Sigmoid colon (tissue), 7 donors: Measurements from ENCODE around the gene SFTPB. TPM values are rescaled to one million over a fixed set of nuclear protein-coding genes. Genes with fewer than 3 reads are reported as not detected.

Source experiments
- DNase-seq: peaks from one replicate; pipeline ENCODE4 v3.0.0-alpha.2; 2019
- H3K27ac ChIP-seq, 4 donors: fragments of 200-600 bp; sonication (generic); one replicate each; pipeline ENCODE4 v1.5.1; 2016 to 2019; ENCODE audit warnings: mild to moderate bottlenecking in 1 of 4
- H3K27me3 ChIP-seq, 3 donors: fragments of 200-600 bp; sonication (generic); one replicate each; pipeline ENCODE4 v1.5.1; 2019; ENCODE audit warnings: mild to moderate bottlenecking in 1 of 3
- H3K36me3 ChIP-seq, 4 donors: fragments of 200-600 bp; sonication (generic); one replicate each; pipeline ENCODE4 v1.5.1; 2016 to 2019
- H3K4me1 ChIP-seq, 4 donors: fragments of 200-600 bp; sonication (generic); one replicate each; pipeline ENCODE4 v1.5.1; 2017 to 2019
- H3K4me3 ChIP-seq, 4 donors: fragments of 200-600 bp; sonication (generic); one replicate each; pipeline ENCODE4 v1.5.1; 2017 to 2019; ENCODE audit warnings: mild to moderate bottlenecking in 2 of 4, moderate library complexity in 1 of 4
- H3K9me3 ChIP-seq, 4 donors: fragments of 200-600 bp in 3 of 4; sonication (generic) in 3 of 4; one replicate each; pipeline versions ENCODE4 v1.5.1 to v1.6.1; 2013 to 2019
- EP300 ChIP-seq, 4 donors: sonication (generic); formaldehyde crosslinking; IDR thresholded peaks; one replicate each; pipeline ENCODE4 v1.6.1; 2017; ENCODE audit warnings: antibody characterized with exemption in 4 of 4
- POLR2A ChIP-seq, 2 donors: fragments of 450-650 bp; IDR thresholded peaks; one replicate each; pipeline ENCODE4 v1.6.1; 2016; ENCODE audit warnings: antibody characterized with exemption in 2 of 2, mild to moderate bottlenecking in 2 of 2, moderate library complexity in 2 of 2
- POLR2AphosphoS5 ChIP-seq, 4 donors: sonication (generic); formaldehyde crosslinking; IDR thresholded peaks; one replicate each; pipeline ENCODE4 v1.6.1; 2017; ENCODE audit warnings: antibody characterized with exemption in 4 of 4
- WGBS, 2 donors: extraction: QIAGEN DNeasy Blood & Tissue Kit; methylation state at CpG; one replicate each; pipeline ENCODE4 v1.1.7; 2013; 5-methylcytosine and 5-hydroxymethylcytosine counted together
- intact Hi-C: fragments of 100-400 bp; cut with DNase I; formaldehyde crosslinking; loops from one replicate; pipeline ENCODE4 v1.15.1; 2023
- polyA plus RNA-seq, 3 donors: library from polyadenylated mRNA; stranded (reverse); fragments of 200-250 nt; gene quantifications; one replicate each; pipeline ENCODE4 v1.2.3, GENCODE V29; 2013
- total RNA-seq, 4 donors: library from RNA; depleted of rRNA; stranded (reverse); fragments of >200 nt; gene quantifications; one replicate each; pipeline ENCODE4 v1.1.0, GENCODE V29; 2016
- TF ChIP-seq, protein P1 (sequence below), 4 experiments: fragments of 450-650 bp in 3 of 4; fragments of 200-600 bp in 1 of 4; IDR thresholded peaks; one replicate each; pipeline ENCODE4 v1.5.1; 2016 to 2019; ENCODE audit warnings: antibody characterized with exemption in 4 of 4, mild to moderate bottlenecking in 3 of 4, moderate library complexity in 2 of 4
- donor health status: healthy with polysubstance abuse.
- donor health status: Bipolar disorder and iron deficiency.
- donor health status: healthy.

Gene SFTPB
- total and polyA plus RNA-seq, 7 donors = 0.57 to 23.4 TPM; not detected in 5

DNA sequence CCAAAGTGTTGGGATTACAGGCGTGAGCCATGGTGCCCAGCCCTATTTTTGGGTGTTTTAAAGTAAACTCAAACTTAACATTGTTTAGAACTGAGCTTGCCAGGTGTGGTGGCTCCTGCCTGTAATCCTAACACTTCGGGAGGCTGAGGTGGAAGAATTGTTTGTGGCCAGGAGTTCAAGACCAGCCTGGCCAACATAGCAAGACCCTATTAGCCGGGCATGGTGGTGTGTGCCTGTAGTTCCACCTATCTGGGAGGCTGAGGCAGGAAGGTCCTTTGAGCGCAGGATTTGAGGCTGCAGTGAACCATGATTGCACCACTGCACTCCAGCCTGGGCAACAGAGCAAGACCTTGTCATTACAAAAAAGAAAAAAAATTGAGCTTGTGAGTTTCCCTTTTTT, 17.5 kb downstream of the SFTPB start:
- no peak for DNase-seq
- intact Hi-C loops = no loop called here
- Histone ChIP-seq H3K36me3 (peaks cover 23 to 80% (median 44%) of the 10 kb centered on the region in 4 donors), H3K27me3 (no peaks in the 10 kb centered on the region), H3K4me1 (no peaks in the 10 kb centered on the region), H3K27ac (no peak overlapping the region), H3K9me3 (no peaks in the 10 kb centered on the region), H3K4me3 (no peak overlapping the region)
- TF ChIP-seq, protein P1, sequence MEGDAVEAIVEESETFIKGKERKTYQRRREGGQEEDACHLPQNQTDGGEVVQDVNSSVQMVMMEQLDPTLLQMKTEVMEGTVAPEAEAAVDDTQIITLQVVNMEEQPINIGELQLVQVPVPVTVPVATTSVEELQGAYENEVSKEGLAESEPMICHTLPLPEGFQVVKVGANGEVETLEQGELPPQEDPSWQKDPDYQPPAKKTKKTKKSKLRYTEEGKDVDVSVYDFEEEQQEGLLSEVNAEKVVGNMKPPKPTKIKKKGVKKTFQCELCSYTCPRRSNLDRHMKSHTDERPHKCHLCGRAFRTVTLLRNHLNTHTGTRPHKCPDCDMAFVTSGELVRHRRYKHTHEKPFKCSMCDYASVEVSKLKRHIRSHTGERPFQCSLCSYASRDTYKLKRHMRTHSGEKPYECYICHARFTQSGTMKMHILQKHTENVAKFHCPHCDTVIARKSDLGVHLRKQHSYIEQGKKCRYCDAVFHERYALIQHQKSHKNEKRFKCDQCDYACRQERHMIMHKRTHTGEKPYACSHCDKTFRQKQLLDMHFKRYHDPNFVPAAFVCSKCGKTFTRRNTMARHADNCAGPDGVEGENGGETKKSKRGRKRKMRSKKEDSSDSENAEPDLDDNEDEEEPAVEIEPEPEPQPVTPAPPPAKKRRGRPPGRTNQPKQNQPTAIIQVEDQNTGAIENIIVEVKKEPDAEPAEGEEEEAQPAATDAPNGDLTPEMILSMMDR (IDR thresholded peaks at IDR 0.05) = no peak
- no peak for TF ChIP-seq POLR2AphosphoS5 (IDR thresholded peaks at IDR 0.05)
- no peak for TF ChIP-seq POLR2A (IDR thresholded peaks at IDR 0.05)
- TF ChIP-seq EP300 (IDR thresholded peaks at IDR 0.05) = no peak
- 95 to 96% methylated on average over 4 of the region's 4 CpGs for WGBS, 2 donors

DNA sequence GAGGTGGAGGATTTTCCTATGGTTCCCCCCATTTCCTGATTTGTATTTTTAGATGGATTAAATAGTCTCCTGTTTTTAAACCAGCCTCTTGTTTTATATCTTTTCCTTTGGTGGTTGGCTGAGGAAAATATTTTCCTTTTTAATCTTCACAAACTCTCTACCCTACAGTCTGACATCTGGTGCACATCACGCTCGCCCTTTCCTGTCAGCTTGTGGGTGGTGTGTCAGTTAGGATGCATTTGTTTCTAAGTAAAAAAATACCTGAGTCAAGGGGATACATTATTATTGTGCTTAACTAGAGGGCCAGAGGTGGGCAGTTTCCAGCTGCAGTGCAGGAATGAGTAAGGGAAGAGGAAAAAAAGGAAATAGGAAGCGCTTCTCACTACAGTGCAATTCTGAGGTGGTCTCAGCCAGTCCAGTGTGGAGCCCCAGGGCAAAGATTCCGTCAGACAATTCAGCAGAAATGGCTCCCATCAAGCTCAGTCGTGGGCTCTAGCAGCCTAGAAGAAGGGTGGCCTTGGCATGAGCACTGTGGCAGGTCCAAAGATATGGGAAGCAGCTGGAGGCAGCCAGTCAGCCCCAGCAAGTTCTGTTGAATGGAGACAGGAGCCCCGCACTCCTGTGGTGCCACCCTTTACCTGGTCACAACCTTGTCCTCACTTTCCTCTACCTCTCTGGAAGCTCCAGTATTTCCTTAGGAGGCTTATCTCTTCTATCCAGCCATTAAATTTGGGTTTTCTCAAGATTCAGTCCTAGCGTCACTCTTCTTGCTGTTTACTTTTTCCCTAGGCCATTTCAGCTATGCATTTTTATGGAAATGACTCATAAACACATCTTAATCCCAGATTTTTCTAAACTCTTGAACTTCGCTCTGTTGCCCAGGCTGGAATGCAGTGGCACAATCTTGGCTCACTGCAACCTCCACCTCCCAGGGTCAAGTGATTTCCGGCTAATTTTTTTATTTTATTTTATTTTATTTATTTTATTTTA, 18.5 kb downstream of the SFTPB start:
- no peak for DNase-seq
- H3K27me3 ChIP-seq = no peaks in the 10 kb centered on the region
- TF ChIP-seq POLR2A (IDR thresholded peaks at IDR 0.05) = no peak
- TF ChIP-seq, protein P1 (IDR thresholded peaks at IDR 0.05) = no peak
- no peak for TF ChIP-seq EP300 (IDR thresholded peaks at IDR 0.05)
- TF ChIP-seq POLR2AphosphoS5 (IDR thresholded peaks at IDR 0.05) = no peak
- 84 to 91% methylated on average over 9 of the region's 9 CpGs for WGBS, 2 donors
- no peak overlapping the region for H3K4me3 ChIP-seq
- intact Hi-C loops = no loop called here
- H3K9me3 ChIP-seq = no peaks in the 10 kb centered on the region
- no peaks in the 10 kb centered on the region for H3K4me1 ChIP-seq
- no peak overlapping the region for H3K27ac ChIP-seq
- peaks cover 31 to 90% (median 53%) of the 10 kb centered on the region in 4 donors for H3K36me3 ChIP-seq

- H3K4me1 ChIP-seq = no peaks in the 10 kb centered on the region
- no peak for DNase-seq
- H3K27ac ChIP-seq = no peak overlapping the region
- peaks cover 36 to 94% (median 53%) of the 10 kb centered on the region in 4 donors for H3K36me3 ChIP-seq
- intact Hi-C loops = no loop called here
- no peaks in the 10 kb centered on the region for H3K27me3 ChIP-seq
- TF ChIP-seq POLR2AphosphoS5 (IDR thresholded peaks at IDR 0.05) (no peak), EP300 (IDR thresholded peaks at IDR 0.05) (no peak), POLR2A (IDR thresholded peaks at IDR 0.05) (no peak)
- TF ChIP-seq, protein P1 (IDR thresholded peaks at IDR 0.05) = peak in 1 of 4 experiments; percentile 9
- no peak overlapping the region for H3K4me3 ChIP-seq
- H3K9me3 ChIP-seq = no peaks in the 10 kb centered on the region
- 65 to 68% methylated on average over 2 of the region's 2 CpGs for WGBS, 2 donors
These were observed 19.4 kb downstream of the SFTPB start for GRCh38 chr2:85648619-85649018.

DNA sequence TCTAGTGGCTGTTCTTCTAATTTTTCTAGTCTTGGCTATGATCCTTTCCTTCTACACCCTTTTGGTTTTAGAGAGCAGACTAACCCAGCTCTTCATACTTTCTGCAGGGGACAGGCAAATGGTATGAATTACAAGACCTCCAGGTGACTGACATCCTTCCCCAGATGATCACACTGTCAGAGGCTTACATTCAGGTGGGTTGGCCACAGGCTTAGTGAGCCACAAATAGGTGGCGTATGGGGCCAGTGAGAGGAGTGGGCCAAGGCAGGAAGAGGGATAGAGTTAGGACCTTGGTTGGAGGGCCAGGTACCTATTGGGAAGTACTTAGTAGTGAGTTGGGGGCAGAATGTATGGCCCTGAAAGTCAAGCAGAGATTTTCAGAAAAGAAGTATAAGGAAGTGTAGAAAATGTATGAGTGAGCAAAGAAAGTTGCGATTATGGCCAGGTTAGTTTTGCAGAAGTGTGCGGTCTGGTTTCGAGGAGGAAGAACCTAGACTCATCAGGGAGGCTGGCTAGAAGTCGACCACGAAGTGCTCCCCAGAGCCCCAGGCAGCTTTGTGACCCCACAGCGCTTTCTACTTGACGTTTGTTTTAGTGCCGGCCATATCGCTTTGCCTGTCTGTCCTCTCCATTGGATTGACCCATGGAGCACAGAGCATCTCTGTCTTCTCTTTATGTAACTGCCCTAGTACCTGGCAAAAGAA, 20.0 kb downstream of the SFTPB start:
- TF ChIP-seq POLR2A (IDR thresholded peaks at IDR 0.05) = no peak
- TF ChIP-seq, protein P1 (IDR thresholded peaks at IDR 0.05) = no peak
- TF ChIP-seq EP300 (IDR thresholded peaks at IDR 0.05) = no peak
- no peak for TF ChIP-seq POLR2AphosphoS5 (IDR thresholded peaks at IDR 0.05)
- H3K4me3 ChIP-seq = no peak overlapping the region
- no peak overlapping the region for H3K27ac ChIP-seq
- no peaks in the 10 kb centered on the region for H3K4me1 ChIP-seq
- no peaks in the 10 kb centered on the region for H3K9me3 ChIP-seq
- H3K27me3 ChIP-seq = no peaks in the 10 kb centered on the region
- peaks cover 38 to 95% (median 53%) of the 10 kb centered on the region in 4 donors for H3K36me3 ChIP-seq
- no peak for DNase-seq
- intact Hi-C loops = no loop called here
- 75 to 90% methylated on average over 10 of the region's 10 CpGs for WGBS, 2 donors
